Measurements from ENCODE around the gene ULK2.

- TF ChIP-seq RAD21 (conservative IDR thresholded peaks at IDR 0.05) = no peak
- TF ChIP-seq EP300 (conservative IDR thresholded peaks at IDR 0.05; ENCODE audit: poor library complexity, severe bottlenecking) = no peak
- TF ChIP-seq, protein P1, sequence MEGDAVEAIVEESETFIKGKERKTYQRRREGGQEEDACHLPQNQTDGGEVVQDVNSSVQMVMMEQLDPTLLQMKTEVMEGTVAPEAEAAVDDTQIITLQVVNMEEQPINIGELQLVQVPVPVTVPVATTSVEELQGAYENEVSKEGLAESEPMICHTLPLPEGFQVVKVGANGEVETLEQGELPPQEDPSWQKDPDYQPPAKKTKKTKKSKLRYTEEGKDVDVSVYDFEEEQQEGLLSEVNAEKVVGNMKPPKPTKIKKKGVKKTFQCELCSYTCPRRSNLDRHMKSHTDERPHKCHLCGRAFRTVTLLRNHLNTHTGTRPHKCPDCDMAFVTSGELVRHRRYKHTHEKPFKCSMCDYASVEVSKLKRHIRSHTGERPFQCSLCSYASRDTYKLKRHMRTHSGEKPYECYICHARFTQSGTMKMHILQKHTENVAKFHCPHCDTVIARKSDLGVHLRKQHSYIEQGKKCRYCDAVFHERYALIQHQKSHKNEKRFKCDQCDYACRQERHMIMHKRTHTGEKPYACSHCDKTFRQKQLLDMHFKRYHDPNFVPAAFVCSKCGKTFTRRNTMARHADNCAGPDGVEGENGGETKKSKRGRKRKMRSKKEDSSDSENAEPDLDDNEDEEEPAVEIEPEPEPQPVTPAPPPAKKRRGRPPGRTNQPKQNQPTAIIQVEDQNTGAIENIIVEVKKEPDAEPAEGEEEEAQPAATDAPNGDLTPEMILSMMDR (IDR thresholded peaks at IDR 0.05; ENCODE audit: poor library complexity, severe bottlenecking) = no peak
- no peak for TF ChIP-seq TAF1 (IDR thresholded peaks at IDR 0.05; ENCODE audit: low read depth)
- no peak for TF ChIP-seq MXI1 (conservative IDR thresholded peaks at IDR 0.05; ENCODE audit: poor library complexity, severe bottlenecking)
- TF ChIP-seq EZH2 (IDR thresholded peaks at IDR 0.05; ENCODE audit: borderline replicate concordance, insufficient read depth, low read length, poor library complexity, severe bottlenecking) = no peak
Measured at GRCh38 chr17:19742495-19742894, 125.2 kb downstream of the ULK2 start.

Measured in neural cell (in vitro differentiated cells).